HG03460 (cell line): Measurements from ENCODE around the gene PRPS1L1.

Source experiments
- ATAC-seq: cut with Tn5 transposase; IDR thresholded peaks from one replicate; pipeline ENCODE4 v1.9.1; 2021; ENCODE audit not compliant: unreplicated experiment

The PRPS1L1 gene

GRCh38 chr7:18016547-18017444, 10.8 kb downstream of the PRPS1L1 start:
- no peak for ATAC-seq

- ATAC-seq, result no peak
Measured at GRCh38 chr7:18013936-18014335, 13.7 kb downstream of the PRPS1L1 start.

GRCh38 chr7:18004372-18004771, 23.3 kb downstream of the PRPS1L1 start:
- no peak for ATAC-seq

GRCh38 chr7:18003286-18003994, 24.2 kb downstream of the PRPS1L1 start:
- no peak for ATAC-seq

- no peak for ATAC-seq
Measured at GRCh38 chr7:17998692-17999091, 29.0 kb downstream of the PRPS1L1 start.

GRCh38 chr7:17996442-17997223, 31.0 kb downstream of the PRPS1L1 start:
- no peak for ATAC-seq

GRCh38 chr7:17996040-17996439, 31.6 kb downstream of the PRPS1L1 start:
- ATAC-seq, result no peak

- no peak for ATAC-seq
Measured at GRCh38 chr7:17994079-17994850, 33.4 kb downstream of the PRPS1L1 start.

- ATAC-seq, result no peak
Measured at GRCh38 chr7:17991866-17992648, 35.6 kb downstream of the PRPS1L1 start.

- no peak for ATAC-seq
Measured at GRCh38 chr7:17990761-17991160, 36.9 kb downstream of the PRPS1L1 start.

GRCh38 chr7:17989546-17989945, 38.1 kb downstream of the PRPS1L1 start:
- ATAC-seq, result no peak

- ATAC-seq, result no peak
Measured at GRCh38 chr7:17988858-17989257, 38.8 kb downstream of the PRPS1L1 start.

GRCh38 chr7:17988141-17988540, 39.5 kb downstream of the PRPS1L1 start:
- ATAC-seq, result no peak

GRCh38 chr7:17986851-17987250, 40.8 kb downstream of the PRPS1L1 start:
- no peak for ATAC-seq

GRCh38 chr7:17985473-17986239, 42.0 kb downstream of the PRPS1L1 start:
- no peak for ATAC-seq

GRCh38 chr7:17984288-17984687, 43.4 kb downstream of the PRPS1L1 start:
- no peak for ATAC-seq

- no peak for ATAC-seq
Measured at GRCh38 chr7:17983221-17984062, 44.2 kb downstream of the PRPS1L1 start.

GRCh38 chr7:17976952-17977351, 50.7 kb downstream of the PRPS1L1 start:
- ATAC-seq, result no peak
